H1 (cell line): ENCODE measurements around the gene RAB3B. TPM values are rescaled to one million over a fixed set of nuclear protein-coding genes. Genes with fewer than 3 reads are reported as not detected.

ENCODE experiments used
- CTCF ChIA-PET: fragments of 300-600 bp; sonication (Branson Sonifier 250); formaldehyde crosslinking; loops from one replicate; lab custom pipeline; 2021; ENCODE audit not compliant: partially characterized antibody; lab: Charles Lee
- POLR2A ChIA-PET: fragments of 300-600 bp; sonication (Branson Sonifier 250); formaldehyde crosslinking; loops from one replicate; lab custom pipeline; 2021; ENCODE audit warnings: inconsistent platforms; ENCODE audit not compliant: partially characterized antibody; lab: Charles Lee
- DNase-seq, 2 experiments: peaks; one replicate each; pipeline versions ENCODE4 v3.0.0 to v3.0.0-alpha.2; 2010 to 2022; ENCODE audit warnings: low spot score in 2 of 2, low read depth in 1 of 2, mixed read lengths in 1 of 2
- FAIRE-seq: peaks from 2 replicates; lab custom pipeline; 2011; peaks lifted over from hg19 to GRCh38; lab: Jason Lieb, UNC
- H2AFZ ChIP-seq: 2 replicates; pipeline ENCODE4 v1.8.1; 2012; ENCODE audit warnings: low read length, inconsistent platforms
- H2AK5ac ChIP-seq: 2 replicates; pipeline ENCODE4 v1.6.1; 2013; ENCODE audit warnings: low read depth, low read length
- H2BK120ac ChIP-seq: replicated peaks from 2 replicates; pipeline ENCODE3; 2013; ENCODE audit warnings: low read depth, low read length, inconsistent platforms
- H2BK12ac ChIP-seq: 2 replicates; pipeline ENCODE4 v1.6.1; 2013; ENCODE audit warnings: low read depth, low read length
- H2BK15ac ChIP-seq: 2 replicates; pipeline ENCODE4 v1.6.1; 2013; ENCODE audit warnings: low read length
- H2BK20ac ChIP-seq: 2 replicates; pipeline ENCODE4 v1.6.1; 2013; ENCODE audit warnings: low read length
- H2BK5ac ChIP-seq: 2 replicates; pipeline ENCODE4 v1.6.1; 2013; ENCODE audit warnings: low read depth, low read length
- H3K14ac ChIP-seq: 2 replicates; pipeline ENCODE4 v1.6.1; 2013; ENCODE audit warnings: inconsistent platforms; ENCODE audit not compliant: insufficient read length
- H3K18ac ChIP-seq: 2 replicates; pipeline ENCODE4 v1.6.1; 2013; ENCODE audit warnings: low read length; ENCODE audit errors: extremely low read depth
- H3K23ac ChIP-seq: 2 replicates; pipeline ENCODE4 v1.6.1; 2013; ENCODE audit warnings: inconsistent platforms; ENCODE audit not compliant: insufficient read length
- H3K23me2 ChIP-seq: 2 replicates; pipeline ENCODE4 v1.6.1; 2013; ENCODE audit warnings: low read depth, low read length
- H3K27ac ChIP-seq: 2 replicates; pipeline ENCODE4 v1.6.1; 2011; ENCODE audit warnings: low read depth, low read length, inconsistent platforms
- H3K27me3 ChIP-seq, 4 experiments: replicated peaks in 1 of 4; 1 replicate in 1 of 4; 2 replicates in 3 of 4; pipeline versions ENCODE4 v1.6.1 to v1.8.1; 2011 to 2013; ENCODE audit warnings: low read length in 3 of 4, mild to moderate bottlenecking in 3 of 4, inconsistent platforms in 2 of 4, mixed read lengths in 2 of 4, moderate library complexity in 1 of 4; ENCODE audit not compliant: control insufficient read depth in 3 of 4, insufficient read depth in 3 of 4; ENCODE audit errors: extremely low read depth in 1 of 4
- H3K36me3 ChIP-seq, 4 experiments: 2 replicates each; pipeline versions ENCODE4 v1.6.1 to v1.8.1; 2011 to 2013; ENCODE audit warnings: mild to moderate bottlenecking in 4 of 4, low read length in 3 of 4, moderate library complexity in 2 of 4, control low read depth in 1 of 4, inconsistent platforms in 1 of 4; ENCODE audit not compliant: insufficient read depth in 4 of 4, control insufficient read depth in 2 of 4
- H3K4ac ChIP-seq: replicated peaks from 2 replicates; pipeline ENCODE3; 2013; ENCODE audit warnings: low read length, low read depth, mixed read lengths, inconsistent platforms; ENCODE audit not compliant: insufficient read length
- H3K4me1 ChIP-seq, 4 experiments: replicated peaks in 1 of 4; 1 replicate in 1 of 4; 2 replicates in 3 of 4; pipeline versions ENCODE4 v1.6.1 to v1.8.1; 2011 to 2013; ENCODE audit warnings: low read length in 3 of 4, inconsistent platforms in 2 of 4, mixed read lengths in 1 of 4; ENCODE audit not compliant: insufficient read depth in 4 of 4, control insufficient read depth in 3 of 4
- H3K4me2 ChIP-seq, 2 experiments: 2 replicates each; pipeline versions ENCODE4 v1.6.1 to v1.8.1; 2011 to 2013; ENCODE audit warnings: low read depth in 2 of 2, low read length in 2 of 2, control low read depth in 1 of 2, inconsistent platforms in 1 of 2, mild to moderate bottlenecking in 1 of 2; ENCODE audit not compliant: insufficient read depth in 1 of 2
- H3K4me3 ChIP-seq, 4 experiments: fragments of 200-600, 300-600 bp in 1 of 4; sonication (generic), shearing (Covaris generic), sonication (Bioruptor Twin) in 1 of 4; 2 replicates each; pipeline versions ENCODE4 v1.5.1 to v1.8.1; 2011 to 2016; ENCODE audit warnings: low read length in 4 of 4, low read depth in 3 of 4, control low read depth in 2 of 4, inconsistent platforms in 2 of 4, mild to moderate bottlenecking in 2 of 4, mixed read lengths in 1 of 4, moderate library complexity in 1 of 4; ENCODE audit not compliant: insufficient read depth in 2 of 4; ENCODE audit errors: extremely low read depth in 1 of 4
- H3K56ac ChIP-seq: replicated peaks from 2 replicates; pipeline ENCODE3; 2013; ENCODE audit warnings: low read depth, mild to moderate bottlenecking, mixed read lengths, low read length, inconsistent platforms; ENCODE audit not compliant: insufficient read length
- H3K79me1 ChIP-seq: 2 replicates; pipeline ENCODE4 v1.6.1; 2013; ENCODE audit warnings: low read depth, low read length, control low read depth
- H3K79me2 ChIP-seq, 2 experiments: 2 replicates each; pipeline versions ENCODE4 v1.6.1 to v1.8.1; 2012 to 2013; ENCODE audit warnings: low read length in 2 of 2, mild to moderate bottlenecking in 2 of 2, inconsistent platforms in 1 of 2; ENCODE audit not compliant: insufficient read depth in 2 of 2, control insufficient read depth in 1 of 2
- H3K9ac ChIP-seq, 4 experiments: replicated peaks in 1 of 4; 1 replicate in 1 of 4; 2 replicates in 3 of 4; pipeline versions ENCODE4 v1.6.1 to v1.8.1; 2011 to 2013; ENCODE audit warnings: low read depth in 3 of 4, low read length in 3 of 4, control low read depth in 2 of 4, mild to moderate bottlenecking in 2 of 4, moderate library complexity in 2 of 4, inconsistent platforms in 1 of 4; ENCODE audit errors: extremely low read depth in 1 of 4
- H3K9me3 ChIP-seq, 2 experiments: 2 replicates each; pipeline versions ENCODE4 v1.6.1 to v1.8.1; 2012 to 2013; ENCODE audit warnings: mild to moderate bottlenecking in 2 of 2, moderate library complexity in 2 of 2, control low read depth in 1 of 2, inconsistent platforms in 1 of 2, low read depth in 1 of 2, low read length in 1 of 2, mixed read lengths in 1 of 2; ENCODE audit not compliant: insufficient read depth in 2 of 2
- H4K20me1 ChIP-seq, 2 experiments: replicated peaks in 1 of 2; 2 replicates each; pipeline versions ENCODE3 to v1.8.1; 2011 to 2013; ENCODE audit warnings: inconsistent platforms in 2 of 2, low read length in 2 of 2, mild to moderate bottlenecking in 1 of 2; ENCODE audit not compliant: insufficient read depth in 2 of 2, control insufficient read depth in 1 of 2
- H4K5ac ChIP-seq: 2 replicates; pipeline ENCODE4 v1.6.1; 2013; ENCODE audit warnings: low read length, low read depth, mixed read lengths, inconsistent platforms; ENCODE audit not compliant: insufficient read length
- H4K8ac ChIP-seq: 2 replicates; pipeline ENCODE4 v1.8.0; 2013; ENCODE audit warnings: mild to moderate bottlenecking, moderate library complexity, low read length, inconsistent platforms; ENCODE audit not compliant: insufficient read depth; ENCODE audit errors: extremely low read depth
- H4K91ac ChIP-seq: replicated peaks from 2 replicates; pipeline ENCODE3; 2013; ENCODE audit warnings: low read length, mixed read lengths, inconsistent platforms; ENCODE audit not compliant: insufficient read length
- ASH2L ChIP-seq: fragments of 200-600, 300-600 bp; sonication (generic); IDR thresholded peaks from one replicate; pipeline ENCODE4 v1.7.1; 2017; ENCODE audit warnings: low read length
- BRCA1 ChIP-seq: IDR thresholded peaks from 2 replicates; pipeline ENCODE4 v1.6.1; 2012; ENCODE audit warnings: low read depth, low read length, improper control_type of control experiment
- whole genome bisulfite sequencing, 2 experiments: shearing (Covaris generic) in 1 of 2; methylation state at CpG; one replicate each; pipeline versions ENCODE4 v1.1.6 to v1.1.7; 2013 to 2015; ENCODE audit warnings: low lambda C conversion rate in 2 of 2, mixed read lengths in 2 of 2, inconsistent platforms in 1 of 2, low coverage in 1 of 2, missing lambda C conversion rate in 1 of 2; ENCODE audit not compliant: insufficient replicate concordance in 2 of 2, insufficient coverage in 1 of 2, insufficient read length in 1 of 2; ENCODE audit errors: extremely low coverage in 1 of 2, missing lambda C conversion rate in 1 of 2; 5-methylcytosine and 5-hydroxymethylcytosine counted together
- polyA plus RNA-seq, 7 experiments: library from polyadenylated mRNA; depleted of rRNA in 3 of 7; stranded (reverse) in 5 of 7; unstranded in 2 of 7; fragments of >200 nt in 5 of 7; fragments of 200-250 nt in 2 of 7; gene quantifications; 1 replicate in 5 of 7; 2 replicates in 1 of 7; 4 replicates in 1 of 7; pipeline versions ENCODE4 v1.2.1 to v1.2.3, GENCODE V29; 2011 to 2013; ENCODE audit warnings: missing spikeins in 2 of 7, mixed read lengths in 2 of 7
- total RNA-seq: library from RNA; stranded (reverse); fragmentation: NEBNext Ultra II Directional; extraction: Animal tissue kit (Norgen Biotek cat#: 25700); gene quantifications from 2 replicates; pipeline ENCODE4 v1.2.1, GENCODE V29; 2021

RAB3B gene
- total and polyA plus RNA-seq, 2 of the 8 experiments (the other 6 are each of a cell fraction or from before 2014, with no cell fraction given), result 12.5 to 36.8 TPM

DNA sequence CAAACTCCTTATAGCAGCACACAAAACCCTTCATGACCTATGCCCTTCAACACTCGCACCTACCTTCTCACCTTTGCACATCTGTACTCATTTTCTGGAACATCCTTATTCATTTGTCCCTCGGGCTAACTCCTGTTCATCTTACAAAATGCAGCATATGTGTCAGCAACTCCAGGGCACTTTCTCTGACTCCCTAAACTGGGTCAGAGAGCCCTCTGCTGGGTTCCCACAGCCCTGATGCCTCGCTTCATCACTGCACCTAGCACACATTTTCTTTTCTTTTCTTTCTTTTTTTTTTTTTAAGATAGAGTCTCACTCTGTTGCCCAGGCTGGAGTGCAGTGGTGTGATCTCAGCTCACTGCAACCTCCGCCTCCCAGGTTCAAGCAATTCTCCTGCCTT is 54.0 kb downstream of the RAB3B start:
- POLR2A ChIA-PET, result interaction anchor here (0.6 to 1.4 kb wide), 4 partner anchors 7 to 33 kb away, joined by 3 to 4 read pairs (median 4); no protein-coding TSS in a partner anchor
- H3K36me3 ChIP-seq, result peaks cover 10 to 44% (median 24%) of the 10 kb centered on the region in 4 experiments
- TF ChIP-seq ASH2L (no peak), BRCA1 (no peak)

More for the DNA sequence above, 54.0 kb downstream of the RAB3B start:
- Histone ChIP-seq H3K9ac (no peak overlapping the region), H3K4me1 (no peaks in the 10 kb centered on the region), H3K56ac (no peak overlapping the region), H3K27ac (no peak overlapping the region), H4K20me1 (peaks cover 2 to 7% of the 10 kb centered on the region in 2 experiments), H2BK12ac (no peak overlapping the region), H2AFZ (no peak overlapping the region), H4K91ac (no peak overlapping the region), H2BK20ac (no peak overlapping the region), H4K5ac (no peak overlapping the region), H2BK15ac (no peak overlapping the region), H3K79me1 (no peaks in the 10 kb centered on the region), H3K4me3 (no peak overlapping the region), H2BK120ac (no peak overlapping the region), H2AK5ac (no peak overlapping the region), H3K18ac (no peak overlapping the region), H3K79me2 (no peaks in the 10 kb centered on the region), H3K4me2 (no peak overlapping the region), H4K8ac (no peak overlapping the region), H3K23me2 (no peaks in the 10 kb centered on the region), H3K23ac (no peak overlapping the region), H3K4ac (no peak overlapping the region), H3K9me3 (peaks cover 2 to 3% of the 10 kb centered on the region in 2 experiments; a peak in 2 of 4 replicates), H3K27me3 (no peaks in the 10 kb centered on the region), H3K14ac (no peak overlapping the region), H2BK5ac (no peak overlapping the region)
- DNase-seq (no peak), FAIRE-seq (no peak)
- WGBS, 2 experiments, result 89% methylated on average over 4 of the region's 4 CpGs; no CpG with 5 or more reads in 1 of the 2 experiments
- CTCF ChIA-PET, result interaction anchor here (1.9 kb wide), 1 partner anchor 39 kb away, joined by 11 read pairs; no protein-coding TSS in a partner anchor
